ENCODE data around the gene ABHD17B.
"Not testable (repeated sequence)": the region's sequence is repeated elsewhere in the genome, so short reads cannot be mapped to it uniquely, and the experiment has no call there.

Gene ABHD17B

GRCh38 chr9:71911908-71912335, 929 bp upstream of the ABHD17B start:
- no peak for DNase-seq

- DNase-seq, result no peak
Measured at GRCh38 chr9:71910650-71911060, 338 bp downstream of the ABHD17B start.

GRCh38 chr9:71909887-71910649, 925 bp downstream of the ABHD17B start:
- peak; percentile 74 for DNase-seq

- no peak for DNase-seq
Measured at GRCh38 chr9:71908825-71909224, 2.2 kb downstream of the ABHD17B start.

- no peak for DNase-seq
Measured at GRCh38 chr9:71904076-71904475, 6.9 kb downstream of the ABHD17B start.

- no peak for DNase-seq
Measured at GRCh38 chr9:71901695-71902597, 9.0 kb downstream of the ABHD17B start.

GRCh38 chr9:71898756-71899155, 12.2 kb downstream of the ABHD17B start:
- not testable (repeated sequence) for DNase-seq

GRCh38 chr9:71897577-71897976, 13.4 kb downstream of the ABHD17B start:
- DNase-seq, result no peak

- DNase-seq, result no peak
Measured at GRCh38 chr9:71896761-71897160, 14.2 kb downstream of the ABHD17B start.

GRCh38 chr9:71895955-71896354, 15.0 kb downstream of the ABHD17B start:
- DNase-seq, result no peak

- DNase-seq, result no peak
Measured at GRCh38 chr9:71895117-71895516, 15.9 kb downstream of the ABHD17B start.

GRCh38 chr9:71891557-71892189, 19.3 kb downstream of the ABHD17B start:
- DNase-seq, result no peak

GRCh38 chr9:71890042-71890679, 20.8 kb downstream of the ABHD17B start:
- no peak for DNase-seq

GRCh38 chr9:71887362-71887761, 23.6 kb downstream of the ABHD17B start:
- DNase-seq, result no peak

- DNase-seq, result no peak
Measured at GRCh38 chr9:71886541-71886940, 24.5 kb downstream of the ABHD17B start.

GRCh38 chr9:71886015-71886414, 25.0 kb downstream of the ABHD17B start:
- DNase-seq, result no peak

- DNase-seq, result no peak
Measured at GRCh38 chr9:71885467-71885866, 25.5 kb downstream of the ABHD17B start.

GRCh38 chr9:71884005-71884404, 27.0 kb downstream of the ABHD17B start:
- DNase-seq, result no peak

- no peak for DNase-seq
Measured at GRCh38 chr9:71879644-71880174, 31.3 kb downstream of the ABHD17B start.

- no peak for DNase-seq
Measured at GRCh38 chr9:71878327-71879274, 32.4 kb downstream of the ABHD17B start.

- DNase-seq, result no peak
Measured at GRCh38 chr9:71876829-71877228, 34.2 kb downstream of the ABHD17B start.
